Panc1 (cell line): ENCODE data around the gene UNC93B1.
"Not testable (repeated sequence)": the region's sequence is repeated elsewhere in the genome, so short reads cannot be mapped to it uniquely, and the experiment has no call there.

Experiments used
- CTCF ChIP-seq: fragments of 450-650 bp; IDR thresholded peaks from 2 replicates; pipeline ENCODE4 v1.5.1; 2017; ENCODE audit warnings: mild to moderate bottlenecking
- REST ChIP-seq, 2 experiments: IDR thresholded peaks; 2 replicates each; pipeline ENCODE4 v1.6.1; 2011 to 2012; ENCODE audit warnings: low read depth in 2 of 2, control low read depth in 1 of 2, low read length in 1 of 2, mild to moderate bottlenecking in 1 of 2, moderate library complexity in 1 of 2; ENCODE audit not compliant: insufficient read depth in 1 of 2
- SIN3A ChIP-seq: IDR thresholded peaks from 2 replicates; pipeline ENCODE4 v1.6.1; 2012; ENCODE audit warnings: low read depth, mild to moderate bottlenecking, low read length, moderate library complexity, borderline replicate concordance; ENCODE audit not compliant: insufficient read depth

- not testable (repeated sequence) for TF ChIP-seq CTCF; SIN3A; REST (IDR thresholded peaks at IDR 0.05; ENCODE audit: insufficient read depth in 1 of 2, low read depth in 2 of 2, low read length in 1 of 2)
Observed at GRCh38 chr11:67994387-67994786, 9.5 kb downstream of the UNC93B1 start.
